ENCODE measurements around the gene ZNF366. TPM values are rescaled to one million over a fixed set of nuclear protein-coding genes. Genes with fewer than 3 reads are reported as not detected.

Gene ZNF366
- total and polyA plus RNA-seq, 2 of the 13 experiments (the other 11 are each of a cell fraction or from before 2014, with no cell fraction given), result not detected

DNA sequence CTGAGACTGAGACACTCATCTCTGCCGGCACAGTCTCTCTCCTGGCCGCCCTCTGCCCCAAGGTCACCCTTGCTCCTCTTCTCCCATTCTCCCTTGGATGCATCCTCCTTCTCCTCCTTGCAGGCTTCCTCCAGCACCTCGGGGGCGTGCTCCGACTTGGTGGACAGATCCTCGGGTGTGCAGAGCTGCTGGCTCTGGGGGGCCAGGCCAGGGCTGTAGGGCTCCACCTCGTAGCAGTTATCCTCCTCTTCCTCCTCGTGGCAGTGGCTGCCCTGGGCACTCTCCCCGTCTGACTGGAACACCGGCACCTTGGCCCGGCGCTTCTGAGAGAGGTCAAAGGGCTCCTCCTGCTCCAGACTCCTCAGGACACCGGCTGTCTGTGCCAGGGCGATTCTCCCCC, 63.3 kb downstream of the ZNF366 start:
- Histone ChIP-seq H3K27ac (ENCODE audit: extremely low read length, insufficient read depth, low read length) (no peak overlapping the region), H2AFZ (ENCODE audit: low read length) (no peak overlapping the region), H3K9ac (ENCODE audit: insufficient read depth, low read depth, low read length) (no peak overlapping the region), H3K4me3 (replicated peaks in 1 of 3; ENCODE audit: insufficient read depth in 1 of 3, low read depth in 2 of 3, low read length in 3 of 3) (no peak overlapping the region), H3K79me2 (ENCODE audit: insufficient read depth, low read length) (no peaks in the 10 kb centered on the region), H3K36me3 (replicated peaks in 1 of 2; ENCODE audit: control insufficient read depth in 1 of 2, insufficient read depth in 2 of 2, low read length in 2 of 2) (no peaks in the 10 kb centered on the region), H4K20me1 (ENCODE audit: insufficient read depth, low read length) (no peaks in the 10 kb centered on the region), H3K4me1 (ENCODE audit: insufficient read depth, low read length) (no peaks in the 10 kb centered on the region), H3K27me3 (ENCODE audit: control insufficient read depth in 1 of 2, insufficient read depth in 2 of 2, low read length in 2 of 2) (peaks cover 0 to 10% of the 10 kb centered on the region in 2 experiments; a peak in 2 of 5 replicates), H3K9me3 (ENCODE audit: low read length) (no peaks in the 10 kb centered on the region), H3K4me2 (ENCODE audit: low read depth, low read length) (no peak overlapping the region)
- no TSS peak for BruUV-seq (replicated peaks)
- WGBS (ENCODE audit: low lambda C conversion rate), result 7% methylated on average over 14 of the region's 14 CpGs
- in situ Hi-C loops (cut with HindIII; ENCODE audit: extremely low pct_ligation_motif_present, low pct_unique_long_range_greater_than_20kb), result no loop called here
- FAIRE-seq, result no peak
- TF ChIP-seq ZNF547 (CRISPR knock-in tag; IDR thresholded peaks at IDR 0.05) (no peak), CHD2 (IDR thresholded peaks at IDR 0.05; ENCODE audit: low read depth, low read length) (no peak), CCAR2 (optimal IDR thresholded peaks at IDR 0.05; ENCODE audit: low read depth, low read length) (no peak), GZF1 (CRISPR knock-in tag; IDR thresholded peaks at IDR 0.05) (no peak), ZNF326 (CRISPR knock-in tag; IDR thresholded peaks at IDR 0.05; ENCODE audit: borderline replicate concordance) (no peak), HOXA3 (CRISPR knock-in tag; IDR thresholded peaks at IDR 0.05) (no peak), TRIM24 (CRISPR knock-in tag; IDR thresholded peaks at IDR 0.05) (no peak)
- TF ChIP-seq, protein P1, sequence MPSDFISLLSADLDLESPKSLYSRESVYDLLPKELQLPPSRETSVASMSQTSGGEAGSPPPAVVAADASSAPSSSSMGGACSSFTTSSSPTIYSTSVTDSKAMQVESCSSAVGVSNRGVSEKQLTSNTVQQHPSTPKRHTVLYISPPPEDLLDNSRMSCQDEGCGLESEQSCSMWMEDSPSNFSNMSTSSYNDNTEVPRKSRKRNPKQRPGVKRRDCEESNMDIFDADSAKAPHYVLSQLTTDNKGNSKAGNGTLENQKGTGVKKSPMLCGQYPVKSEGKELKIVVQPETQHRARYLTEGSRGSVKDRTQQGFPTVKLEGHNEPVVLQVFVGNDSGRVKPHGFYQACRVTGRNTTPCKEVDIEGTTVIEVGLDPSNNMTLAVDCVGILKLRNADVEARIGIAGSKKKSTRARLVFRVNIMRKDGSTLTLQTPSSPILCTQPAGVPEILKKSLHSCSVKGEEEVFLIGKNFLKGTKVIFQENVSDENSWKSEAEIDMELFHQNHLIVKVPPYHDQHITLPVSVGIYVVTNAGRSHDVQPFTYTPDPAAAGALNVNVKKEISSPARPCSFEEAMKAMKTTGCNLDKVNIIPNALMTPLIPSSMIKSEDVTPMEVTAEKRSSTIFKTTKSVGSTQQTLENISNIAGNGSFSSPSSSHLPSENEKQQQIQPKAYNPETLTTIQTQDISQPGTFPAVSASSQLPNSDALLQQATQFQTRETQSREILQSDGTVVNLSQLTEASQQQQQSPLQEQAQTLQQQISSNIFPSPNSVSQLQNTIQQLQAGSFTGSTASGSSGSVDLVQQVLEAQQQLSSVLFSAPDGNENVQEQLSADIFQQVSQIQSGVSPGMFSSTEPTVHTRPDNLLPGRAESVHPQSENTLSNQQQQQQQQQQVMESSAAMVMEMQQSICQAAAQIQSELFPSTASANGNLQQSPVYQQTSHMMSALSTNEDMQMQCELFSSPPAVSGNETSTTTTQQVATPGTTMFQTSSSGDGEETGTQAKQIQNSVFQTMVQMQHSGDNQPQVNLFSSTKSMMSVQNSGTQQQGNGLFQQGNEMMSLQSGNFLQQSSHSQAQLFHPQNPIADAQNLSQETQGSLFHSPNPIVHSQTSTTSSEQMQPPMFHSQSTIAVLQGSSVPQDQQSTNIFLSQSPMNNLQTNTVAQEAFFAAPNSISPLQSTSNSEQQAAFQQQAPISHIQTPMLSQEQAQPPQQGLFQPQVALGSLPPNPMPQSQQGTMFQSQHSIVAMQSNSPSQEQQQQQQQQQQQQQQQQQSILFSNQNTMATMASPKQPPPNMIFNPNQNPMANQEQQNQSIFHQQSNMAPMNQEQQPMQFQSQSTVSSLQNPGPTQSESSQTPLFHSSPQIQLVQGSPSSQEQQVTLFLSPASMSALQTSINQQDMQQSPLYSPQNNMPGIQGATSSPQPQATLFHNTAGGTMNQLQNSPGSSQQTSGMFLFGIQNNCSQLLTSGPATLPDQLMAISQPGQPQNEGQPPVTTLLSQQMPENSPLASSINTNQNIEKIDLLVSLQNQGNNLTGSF (CRISPR knock-in tag; IDR thresholded peaks at IDR 0.05), result no peak
- TF ChIP-seq, protein P2, sequence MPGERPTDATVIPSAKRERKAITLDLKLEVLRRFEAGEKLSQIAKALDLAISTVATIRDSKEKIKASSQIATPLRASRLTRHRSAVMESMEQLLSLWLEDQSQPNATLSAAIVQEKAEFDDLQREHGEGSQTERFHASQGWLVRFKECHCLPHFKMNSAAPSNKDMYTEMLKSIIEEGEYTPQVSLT (CRISPR knock-in tag; IDR thresholded peaks at IDR 0.05; ENCODE audit: borderline replicate concordance, low read depth), result no peak
- TF ChIP-seq, protein P3, sequence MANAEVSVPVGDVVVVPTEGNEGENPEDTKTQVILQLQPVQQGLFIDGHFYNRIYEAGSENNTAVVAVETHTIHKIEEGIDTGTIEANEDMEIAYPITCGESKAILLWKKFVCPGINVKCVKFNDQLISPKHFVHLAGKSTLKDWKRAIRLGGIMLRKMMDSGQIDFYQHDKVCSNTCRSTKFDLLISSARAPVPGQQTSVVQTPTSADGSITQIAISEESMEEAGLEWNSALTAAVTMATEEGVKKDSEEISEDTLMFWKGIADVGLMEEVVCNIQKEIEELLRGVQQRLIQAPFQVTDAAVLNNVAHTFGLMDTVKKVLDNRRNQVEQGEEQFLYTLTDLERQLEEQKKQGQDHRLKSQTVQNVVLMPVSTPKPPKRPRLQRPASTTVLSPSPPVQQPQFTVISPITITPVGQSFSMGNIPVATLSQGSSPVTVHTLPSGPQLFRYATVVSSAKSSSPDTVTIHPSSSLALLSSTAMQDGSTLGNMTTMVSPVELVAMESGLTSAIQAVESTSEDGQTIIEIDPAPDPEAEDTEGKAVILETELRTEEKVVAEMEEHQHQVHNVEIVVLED (CRISPR knock-in tag; IDR thresholded peaks at IDR 0.05; ENCODE audit: borderline replicate concordance), result no peak
- no peak for DNase-seq (ENCODE audit: low spot score)
- ATAC-seq, result no peak
- intact Hi-C loops (cut with micrococcal nuclease; ENCODE audit: unreplicated experiment), result no loop called here
- ChIA-PET CTCF (ENCODE audit: low intra/inter-chr PET ratio, low total read pairs) (no interaction called here), POLR2A (no interaction called here)

Data from HepG2 (cell line).